Mammary epithelial cell (primary cell): Measurements from ENCODE around the gene FARSB.

ENCODE experiments used
- EZH2 ChIP-seq: IDR thresholded peaks from 2 replicates; pipeline ENCODE4 v1.6.1; 2012; ENCODE audit warnings: low read length, inconsistent platforms, borderline replicate concordance
- TF ChIP-seq, protein P1 (sequence below), 2 donors: IDR thresholded peaks in 1 of 2; conservative IDR thresholded peaks in 1 of 2; 2 replicates each; pipeline ENCODE4 v1.5.1; 2011 to 2012; ENCODE audit warnings: inconsistent platforms in 2 of 2, low read length in 2 of 2, mild to moderate bottlenecking in 2 of 2, control low read depth in 1 of 2, low read depth in 1 of 2; ENCODE audit not compliant: insufficient read depth in 1 of 2; ENCODE audit errors: extremely low read depth in 1 of 2

DNA sequence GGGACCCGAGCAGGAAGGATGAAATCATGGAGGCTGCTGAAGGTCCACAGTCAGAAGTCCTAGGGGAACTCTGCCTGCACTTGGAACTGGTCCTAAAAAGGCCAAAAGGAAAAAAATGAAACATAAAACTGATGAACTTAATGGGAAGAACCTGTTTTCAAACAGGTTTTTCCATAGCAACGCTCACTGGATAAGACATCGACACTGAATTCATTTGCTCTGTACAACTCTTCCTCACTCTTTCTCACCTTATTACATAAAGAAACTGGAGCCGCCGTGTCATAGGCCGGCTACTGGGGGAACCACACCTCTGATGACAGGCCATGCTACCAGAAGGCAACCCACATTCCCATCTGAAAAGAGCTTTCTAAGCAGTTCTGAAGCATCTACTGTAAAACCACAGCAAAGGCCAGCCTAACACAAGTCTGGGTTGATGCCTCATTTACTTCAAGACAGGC is 83.6 kb downstream of the FARSB start:
- TF ChIP-seq, protein P1, sequence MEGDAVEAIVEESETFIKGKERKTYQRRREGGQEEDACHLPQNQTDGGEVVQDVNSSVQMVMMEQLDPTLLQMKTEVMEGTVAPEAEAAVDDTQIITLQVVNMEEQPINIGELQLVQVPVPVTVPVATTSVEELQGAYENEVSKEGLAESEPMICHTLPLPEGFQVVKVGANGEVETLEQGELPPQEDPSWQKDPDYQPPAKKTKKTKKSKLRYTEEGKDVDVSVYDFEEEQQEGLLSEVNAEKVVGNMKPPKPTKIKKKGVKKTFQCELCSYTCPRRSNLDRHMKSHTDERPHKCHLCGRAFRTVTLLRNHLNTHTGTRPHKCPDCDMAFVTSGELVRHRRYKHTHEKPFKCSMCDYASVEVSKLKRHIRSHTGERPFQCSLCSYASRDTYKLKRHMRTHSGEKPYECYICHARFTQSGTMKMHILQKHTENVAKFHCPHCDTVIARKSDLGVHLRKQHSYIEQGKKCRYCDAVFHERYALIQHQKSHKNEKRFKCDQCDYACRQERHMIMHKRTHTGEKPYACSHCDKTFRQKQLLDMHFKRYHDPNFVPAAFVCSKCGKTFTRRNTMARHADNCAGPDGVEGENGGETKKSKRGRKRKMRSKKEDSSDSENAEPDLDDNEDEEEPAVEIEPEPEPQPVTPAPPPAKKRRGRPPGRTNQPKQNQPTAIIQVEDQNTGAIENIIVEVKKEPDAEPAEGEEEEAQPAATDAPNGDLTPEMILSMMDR (conservative IDR thresholded peaks at IDR 0.05 in 1 of 2, IDR thresholded peaks at IDR 0.05 in 1 of 2; ENCODE audit: extremely low read depth in 1 of 2, insufficient read depth in 1 of 2, low read depth in 1 of 2, low read length in 2 of 2) = no peak
- TF ChIP-seq EZH2 = no peak
